Right lobe of liver (tissue), 4 donors: ENCODE results near the gene ERG28.
A peak's percentile ranks its signal among the peaks of the same experiment; 100 is the strongest.

Experiments used
- CTCF ChIP-seq, 4 donors: fragments of 200-600 bp in 3 of 4; fragments of 450-650 bp in 1 of 4; IDR thresholded peaks; one replicate each; pipeline versions ENCODE4 v1.5.1 to v1.8.0; 2016 to 2022; ENCODE audit warnings: antibody characterized with exemption in 4 of 4, mild to moderate bottlenecking in 2 of 4
- POLR2A ChIP-seq: fragments of 450-650 bp; IDR thresholded peaks from one replicate; pipeline ENCODE4 v1.6.1; 2017; ENCODE audit warnings: antibody characterized with exemption, mild to moderate bottlenecking
- donor health status: DM: no; HTN: no; CAD: no.
- donor health status: DM: no; HTN: no; CAD: no.
- donor health status: DM: no; HTN: yes; CAD: no.

GRCh38 chr14:75661499-75661814, 781 bp upstream of the ERG28 start:
- peak; percentile 24 for TF ChIP-seq POLR2A
- no peak for TF ChIP-seq CTCF (IDR thresholded peaks at IDR 0.05)
